ENCODE measurements around the gene IQSEC1. TPM values are rescaled to one million over a fixed set of nuclear protein-coding genes. Genes with fewer than 3 reads are reported as not detected.

Gene IQSEC1
- total RNA-seq, 2 donors from 2014 or later, result 53.5 to 60.7 TPM

- peak; percentile 38 for DNase-seq (ENCODE audit: low spot score)
- intact Hi-C loops (cut with DNase I), result no loop called here
Observed at GRCh38 chr3:13013994-13014754, 59.1 kb downstream of the IQSEC1 start.

GRCh38 chr3:13013566-13013965 is 59.7 kb downstream of the IQSEC1 start:
- intact Hi-C loops (cut with DNase I), result no loop called here
- no peak for DNase-seq (ENCODE audit: low spot score)

GRCh38 chr3:13013151-13013561 is 60.1 kb downstream of the IQSEC1 start:
- DNase-seq (ENCODE audit: low spot score), result peak; percentile 61
- intact Hi-C loops (cut with DNase I), result no loop called here

GRCh38 chr3:13012221-13012691 is 61.0 kb downstream of the IQSEC1 start:
- DNase-seq (ENCODE audit: low spot score), result peak; percentile 96
- intact Hi-C loops (cut with DNase I), result no loop called here

- peak; percentile 87 for DNase-seq (ENCODE audit: low spot score)
- intact Hi-C loops (cut with DNase I), result no loop called here
Observed at GRCh38 chr3:13011573-13012220, 61.5 kb downstream of the IQSEC1 start.

- DNase-seq (ENCODE audit: low spot score), result peak; percentile 43
Observed at GRCh38 chr3:13010780-13011572, 62.3 kb downstream of the IQSEC1 start.

GRCh38 chr3:13009946-13010315 is 63.3 kb downstream of the IQSEC1 start:
- DNase-seq (ENCODE audit: low spot score), result peak; percentile 59
- intact Hi-C loops (cut with DNase I), result loop anchor here in 1 of 2 donors (5.0 kb wide), 1 partner anchor 1393 kb away; no protein-coding TSS in a partner anchor

More at GRCh38 chr3:13010780-13011572, 62.3 kb downstream of the IQSEC1 start:
- intact Hi-C loops (cut with DNase I), result no loop called here

GRCh38 chr3:13009132-13009945 is 63.9 kb downstream of the IQSEC1 start:
- intact Hi-C loops (cut with DNase I), result loop anchor here in 1 of 2 donors (5.0 kb wide), 1 partner anchor 1392 kb away; no protein-coding TSS in a partner anchor
- peak; percentile 93 for DNase-seq (ENCODE audit: low spot score)

GRCh38 chr3:13008155-13008995 is 64.9 kb downstream of the IQSEC1 start:
- DNase-seq (ENCODE audit: low spot score), result peak; percentile 60
- intact Hi-C loops (cut with DNase I), result loop anchor here in 1 of 2 donors (5.0 kb wide), 1 partner anchor 1391 kb away; no protein-coding TSS in a partner anchor

- intact Hi-C loops (cut with DNase I), result loop anchor here in 1 of 2 donors (5.0 kb wide), 1 partner anchor 1390 kb away; no protein-coding TSS in a partner anchor
- peak; percentile 60 for DNase-seq (ENCODE audit: low spot score)
Observed at GRCh38 chr3:13007251-13007941, 65.8 kb downstream of the IQSEC1 start.

- intact Hi-C loops (cut with DNase I), result loop anchor here in 1 of 2 donors (5.0 kb wide), 1 partner anchor 1389 kb away; no protein-coding TSS in a partner anchor
- DNase-seq (ENCODE audit: low spot score), result peak; percentile 79
Observed at GRCh38 chr3:13006216-13006990, 66.8 kb downstream of the IQSEC1 start.

GRCh38 chr3:13005301-13005700 is 67.9 kb downstream of the IQSEC1 start:
- DNase-seq (ENCODE audit: low spot score), result peak; percentile 49
- intact Hi-C loops (cut with DNase I), result loop anchor here in 1 of 2 donors (5.0 kb wide), 1 partner anchor 1388 kb away; no protein-coding TSS in a partner anchor

GRCh38 chr3:13004376-13004775 is 68.9 kb downstream of the IQSEC1 start:
- intact Hi-C loops (cut with DNase I), result no loop called here
- peak; percentile 76 for DNase-seq (ENCODE audit: low spot score)

- no peak for DNase-seq (ENCODE audit: low spot score)
- intact Hi-C loops (cut with DNase I), result no loop called here
Observed at GRCh38 chr3:13003608-13004007, 69.6 kb downstream of the IQSEC1 start.

GRCh38 chr3:13002398-13003124 is 70.7 kb downstream of the IQSEC1 start:
- intact Hi-C loops (cut with DNase I), result no loop called here
- DNase-seq (ENCODE audit: low spot score), result no peak
